K562 (cell line): ENCODE data around the gene DYNLL1. TPM values are rescaled to one million over a fixed set of nuclear protein-coding genes. Genes with fewer than 3 reads are reported as not detected.
A peak's percentile ranks its signal among the peaks of the same experiment; 100 is the strongest.

ENCODE experiments used
- CBX2 ChIP-seq: fragments of 200-600 bp; sonication (generic); IDR thresholded peaks from one replicate; pipeline ENCODE4 v1.6.1; 2012; ENCODE audit warnings: mild to moderate bottlenecking, low read length, inconsistent platforms; ENCODE audit not compliant: insufficient read depth, poor library complexity, severe bottlenecking
- CREB1 ChIP-seq, 2 experiments: sonication (generic) in 1 of 2; formaldehyde crosslinking in 1 of 2; IDR thresholded peaks; 2 replicates each; pipeline versions ENCODE4 v1.6.1 to v1.8.0; 2012 to 2022; ENCODE audit warnings: inconsistent platforms in 1 of 2, mild to moderate bottlenecking in 1 of 2, missing genetic modification reagents in 1 of 2, moderate library complexity in 1 of 2
- DLX4 ChIP-seq: fragments of 250-450 bp; sonication (Bioruptor Pico); IDR thresholded peaks from 2 replicates; pipeline ENCODE4 v1.6.1; 2021; ENCODE audit warnings: mild to moderate bottlenecking
- ERF ChIP-seq: fragments of 450-650 bp; formaldehyde crosslinking; IDR thresholded peaks from 2 replicates; pipeline ENCODE4 v1.4.0; 2020; ENCODE audit warnings: mild to moderate bottlenecking, mixed read lengths
- GTF2A2 ChIP-seq: IDR thresholded peaks from 2 replicates; pipeline ENCODE4 v1.6.1; 2016; ENCODE audit warnings: mild to moderate bottlenecking, missing genetic modification characterization, missing compliant biosample characterization
- HDAC2 ChIP-seq: fragments of 450-650 bp; IDR thresholded peaks from 2 replicates; pipeline ENCODE4 v1.6.1; 2016; ENCODE audit warnings: mild to moderate bottlenecking
- HNRNPL ChIP-seq: fragments of 200-400 bp; formaldehyde crosslinking; IDR thresholded peaks from 2 replicates; pipeline ENCODE4 v1.6.1; 2017; ENCODE audit warnings: low read depth, mild to moderate bottlenecking, low read length
- KAT7 ChIP-seq: sonication (generic); formaldehyde crosslinking; IDR thresholded peaks from 2 replicates; pipeline ENCODE4 v1.8.0; 2022; ENCODE audit warnings: missing genetic modification reagents, mild to moderate bottlenecking, borderline replicate concordance
- KAT8 ChIP-seq: fragments of 450-650 bp; IDR thresholded peaks from 2 replicates; pipeline ENCODE4 v1.6.1; 2016; ENCODE audit warnings: low read depth, mild to moderate bottlenecking
- PKNOX1 ChIP-seq: fragments of 450-650 bp; IDR thresholded peaks from 2 replicates; pipeline ENCODE4 v1.6.1; 2016
- PML ChIP-seq: IDR thresholded peaks from 2 replicates; pipeline ENCODE4 v1.6.1; 2012; ENCODE audit warnings: low read length, inconsistent platforms
- PPARD ChIP-seq: fragments of 250-450 bp; sonication (Bioruptor Pico); IDR thresholded peaks from 2 replicates; pipeline ENCODE4 v1.8.0; 2022; ENCODE audit warnings: inconsistent platforms, mild to moderate bottlenecking, moderate library complexity
- RBM25 ChIP-seq: fragments of 200-400 bp; formaldehyde crosslinking; IDR thresholded peaks from 2 replicates; pipeline ENCODE4 v1.6.1; 2018; ENCODE audit warnings: low read length, low read depth, moderate library complexity; ENCODE audit not compliant: severe bottlenecking
- SMAD3 ChIP-seq: fragments of 450-650 bp; formaldehyde crosslinking; conservative IDR thresholded peaks from 2 replicates; pipeline ENCODE4 v1.4.0; 2020; ENCODE audit warnings: mild to moderate bottlenecking
- SNRNP70 ChIP-seq: fragments of 200-400 bp; formaldehyde crosslinking; optimal IDR thresholded peaks from 2 replicates; pipeline ENCODE3; 2017; ENCODE audit warnings: low read depth, low read length
- USF2 ChIP-seq: sonication (generic); formaldehyde crosslinking; IDR thresholded peaks from 2 replicates; pipeline ENCODE4 v1.5.0; 2020; ENCODE audit warnings: missing genetic modification reagents
- ZBTB1 ChIP-seq: sonication (generic); formaldehyde crosslinking; IDR thresholded peaks from 2 replicates; pipeline ENCODE4 v1.8.1; 2023; ENCODE audit warnings: missing genetic modification reagents, low read depth, mild to moderate bottlenecking, borderline replicate concordance
- ZFP1 ChIP-seq: fragments of 450-650 bp; formaldehyde crosslinking; IDR thresholded peaks from 2 replicates; pipeline ENCODE4 v1.4.0; 2020; ENCODE audit warnings: mild to moderate bottlenecking, mixed read lengths
- ZFP91 ChIP-seq: sonication (generic); formaldehyde crosslinking; IDR thresholded peaks from 2 replicates; pipeline ENCODE4 v1.8.0; 2022; ENCODE audit warnings: mild to moderate bottlenecking, missing genetic modification reagents
- ZNF165 ChIP-seq: fragments of 250-450 bp; sonication (Bioruptor Pico); IDR thresholded peaks from 2 replicates; pipeline ENCODE4 v1.4.0; 2020; ENCODE audit warnings: borderline replicate concordance
- ZNF212 ChIP-seq: fragments of 450-650 bp; formaldehyde crosslinking; IDR thresholded peaks from 2 replicates; pipeline ENCODE4 v1.4.0; 2020; ENCODE audit warnings: mild to moderate bottlenecking
- ZNF24 ChIP-seq: fragments of 450-650 bp; IDR thresholded peaks from 2 replicates; pipeline ENCODE4 v1.6.1; 2016
- ZNF3 ChIP-seq: fragments of 250-450 bp; sonication (Bioruptor Pico); IDR thresholded peaks from 2 replicates; pipeline ENCODE4 v1.5.0; 2021; ENCODE audit warnings: mild to moderate bottlenecking, moderate library complexity
- ZNF354B ChIP-seq: fragments of 250-450 bp; sonication (Bioruptor Pico); IDR thresholded peaks from 2 replicates; pipeline ENCODE4 v1.4.0; 2020
- ZNF436 ChIP-seq: fragments of 250-450, 450-650 bp; sonication (Bioruptor Pico); formaldehyde crosslinking; IDR thresholded peaks from 2 replicates; pipeline ENCODE4 v1.7.0; 2020; ENCODE audit warnings: mild to moderate bottlenecking
- polyA plus RNA-seq, 8 experiments: library from polyadenylated mRNA; depleted of rRNA in 4 of 8; stranded (reverse) in 5 of 8; unstranded in 3 of 8; fragments of >200 nt; fragmentation: Nextera tagmentation in 2 of 8; fragmentation: Illumina TruSeq in 1 of 8; extraction: Ambion mirVana in 2 of 8; extraction: Trizol in 1 of 8; gene quantifications; 2 replicates each; pipeline versions ENCODE4 v1.2.1 to v1.2.3, GENCODE V29; 2011 to 2014; ENCODE audit warnings: inconsistent platforms in 1 of 8, missing spikeins in 1 of 8
- total RNA-seq, 7 experiments: library from RNA; depleted of rRNA in 6 of 7; stranded (reverse); fragments of >200 nt in 6 of 7; fragmentation: Illumina TruSeq in 2 of 7; extraction: Trizol in 2 of 7; gene quantifications; 2 replicates each; pipeline versions ENCODE4 v1.2.1 to v1.2.3, GENCODE V29; 2011 to 2021; ENCODE audit warnings: low replicate concordance in 1 of 7

DYNLL1 gene
- total and polyA plus RNA-seq, 9 of the 15 experiments (the other 6 are each of a cell fraction or from before 2014, with no cell fraction given), result 303 to 1,112 (median 468) TPM

- TF ChIP-seq DLX4 (CRISPR knock-in tag) (no peak), CREB1 (IDR thresholded peaks at IDR 0.05) (no peak), CREB1 (CRISPR knock-in tag; IDR thresholded peaks at IDR 0.05) (0 out of 2 replicates have a peak, but pooled peaks have one; percentile 14), KAT7 (peak; percentile 73; the same call in 1 of the 2 replicates), CBX2 (no peak), PKNOX1 (no peak), ZNF436 (no peak), ZNF24 (no peak), GTF2A2 (tag) (no peak), ZFP91 (CRISPR knock-in tag) (no peak), USF2 (CRISPR knock-in tag) (no peak), HDAC2 (peak; percentile 20; the same call in 1 of the 2 replicates), KAT8 (no peak), ZNF3 (CRISPR knock-in tag) (no peak), ZNF354B (no peak), SMAD3 (CRISPR knock-in tag) (no peak), RBM25 (no peak), SNRNP70 (no peak), ZBTB1 (CRISPR knock-in tag) (no peak), ZNF212 (CRISPR knock-in tag) (no peak), HNRNPL (no peak), PML (peak; percentile 73), ZFP1 (CRISPR knock-in tag) (no peak), ERF (CRISPR knock-in tag) (no peak), PPARD (no peak), ZNF165 (CRISPR knock-in tag) (no peak)
Observed at GRCh38 chr12:120534703-120535655, 39.1 kb downstream of the DYNLL1 start (continued).
